Measurements from ENCODE around the gene CYP26B1.

The CYP26B1 gene

GRCh38 chr2:72155151-72155550, 7.5 kb upstream of the CYP26B1 start:
- H3K9me3 ChIP-seq (ENCODE audit: control insufficient read depth, insufficient read depth, low read length) = no peaks in the 10 kb centered on the region
- no peak overlapping the region for H3K4me3 ChIP-seq (ENCODE audit: low read length)
- H3K4me1 ChIP-seq (ENCODE audit: control insufficient read depth, insufficient read depth, low read length) = 0 out of 2 replicates have a peak, but pooled peaks cover under 1% of the 10 kb centered on the region
- H3K36me3 ChIP-seq (ENCODE audit: control insufficient read depth, insufficient read depth, low read length) = no peaks in the 10 kb centered on the region
- no peak for DNase-seq (ENCODE audit: low read depth, low spot score)
- no peak overlapping the region for H3K27ac ChIP-seq (ENCODE audit: low read length)
- H3K27me3 ChIP-seq (ENCODE audit: control insufficient read depth, insufficient read depth, low read length) = peaks cover 11% of the 10 kb centered on the region
- no CpG with 5 or more reads among the region's 3 CpGs for WGBS (ENCODE audit: insufficient coverage, insufficient read length)

GRCh38 chr2:72154386-72154975, 6.8 kb upstream of the CYP26B1 start:
- Histone ChIP-seq H3K27me3 (ENCODE audit: control insufficient read depth, insufficient read depth, low read length) (peaks cover 18% of the 10 kb centered on the region), H3K4me1 (ENCODE audit: control insufficient read depth, insufficient read depth, low read length) (peaks cover 4% of the 10 kb centered on the region; the same call in 1 of the 2 replicates), H3K36me3 (ENCODE audit: control insufficient read depth, insufficient read depth, low read length) (no peaks in the 10 kb centered on the region), H3K9me3 (ENCODE audit: control insufficient read depth, insufficient read depth, low read length) (no peaks in the 10 kb centered on the region), H3K27ac (ENCODE audit: low read length) (no peak overlapping the region), H3K4me3 (ENCODE audit: low read length) (no peak overlapping the region)
- DNase-seq (ENCODE audit: low read depth, low spot score) = no peak
- no CpG with 5 or more reads among the region's 16 CpGs for WGBS (ENCODE audit: insufficient coverage, insufficient read length)

- WGBS (ENCODE audit: insufficient coverage, insufficient read length) = no CpG with 5 or more reads among the region's 5 CpGs
- Histone ChIP-seq H3K4me3 (ENCODE audit: low read length) (no peak overlapping the region), H3K27ac (ENCODE audit: low read length) (no peak overlapping the region), H3K27me3 (ENCODE audit: control insufficient read depth, insufficient read depth, low read length) (peaks cover 23% of the 10 kb centered on the region), H3K9me3 (ENCODE audit: control insufficient read depth, insufficient read depth, low read length) (no peaks in the 10 kb centered on the region), H3K4me1 (ENCODE audit: control insufficient read depth, insufficient read depth, low read length) (peaks cover 6% of the 10 kb centered on the region), H3K36me3 (ENCODE audit: control insufficient read depth, insufficient read depth, low read length) (no peaks in the 10 kb centered on the region)
- DNase-seq (ENCODE audit: low read depth, low spot score) = no peak
Measured at GRCh38 chr2:72153924-72154323, 6.3 kb upstream of the CYP26B1 start.

- Histone ChIP-seq H3K4me1 (ENCODE audit: control insufficient read depth, insufficient read depth, low read length) (peaks cover 6% of the 10 kb centered on the region), H3K27ac (ENCODE audit: low read length) (no peak overlapping the region), H3K27me3 (ENCODE audit: control insufficient read depth, insufficient read depth, low read length) (peaks cover 26% of the 10 kb centered on the region), H3K36me3 (ENCODE audit: control insufficient read depth, insufficient read depth, low read length) (no peaks in the 10 kb centered on the region), H3K9me3 (ENCODE audit: control insufficient read depth, insufficient read depth, low read length) (no peaks in the 10 kb centered on the region), H3K4me3 (ENCODE audit: low read length) (no peak overlapping the region)
- DNase-seq (ENCODE audit: low read depth, low spot score) = no peak
- no CpG with 5 or more reads among the region's 18 CpGs for WGBS (ENCODE audit: insufficient coverage, insufficient read length)
Measured at GRCh38 chr2:72153026-72153791, 5.5 kb upstream of the CYP26B1 start.

DNA sequence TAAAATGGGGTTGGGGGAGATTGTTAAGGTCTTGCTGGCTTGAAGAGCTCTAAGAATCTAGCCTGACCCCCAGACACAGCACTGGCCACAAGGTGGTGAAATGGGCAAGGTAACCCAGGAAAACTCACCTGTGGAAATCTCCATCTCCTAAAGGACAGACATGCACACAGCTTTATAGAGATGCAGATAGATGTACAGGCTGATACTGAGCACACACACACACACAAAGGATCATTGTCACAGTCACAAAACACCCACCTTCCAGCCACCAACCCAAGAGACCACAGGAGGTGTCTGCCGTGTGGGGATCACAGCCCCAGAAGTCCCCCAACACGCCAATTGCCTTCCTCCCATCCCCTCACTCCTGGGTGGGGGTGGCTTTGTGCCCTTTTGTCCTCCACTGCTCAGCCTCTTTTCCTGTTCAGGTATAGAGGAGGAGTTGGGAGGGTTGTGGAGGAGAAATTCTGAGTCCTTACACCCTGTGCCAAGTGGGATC, 3.2 kb upstream of the CYP26B1 start:
- no peak for DNase-seq (ENCODE audit: low read depth, low spot score)
- Histone ChIP-seq H3K27me3 (ENCODE audit: control insufficient read depth, insufficient read depth, low read length) (peaks cover 45% of the 10 kb centered on the region), H3K9me3 (ENCODE audit: control insufficient read depth, insufficient read depth, low read length) (no peaks in the 10 kb centered on the region), H3K4me3 (ENCODE audit: low read length) (no peak overlapping the region), H3K36me3 (ENCODE audit: control insufficient read depth, insufficient read depth, low read length) (no peaks in the 10 kb centered on the region), H3K27ac (ENCODE audit: low read length) (no peak overlapping the region), H3K4me1 (ENCODE audit: control insufficient read depth, insufficient read depth, low read length) (peaks cover 9% of the 10 kb centered on the region)
- WGBS (ENCODE audit: insufficient coverage, insufficient read length) = no CpG with 5 or more reads among the region's 2 CpGs

DNA sequence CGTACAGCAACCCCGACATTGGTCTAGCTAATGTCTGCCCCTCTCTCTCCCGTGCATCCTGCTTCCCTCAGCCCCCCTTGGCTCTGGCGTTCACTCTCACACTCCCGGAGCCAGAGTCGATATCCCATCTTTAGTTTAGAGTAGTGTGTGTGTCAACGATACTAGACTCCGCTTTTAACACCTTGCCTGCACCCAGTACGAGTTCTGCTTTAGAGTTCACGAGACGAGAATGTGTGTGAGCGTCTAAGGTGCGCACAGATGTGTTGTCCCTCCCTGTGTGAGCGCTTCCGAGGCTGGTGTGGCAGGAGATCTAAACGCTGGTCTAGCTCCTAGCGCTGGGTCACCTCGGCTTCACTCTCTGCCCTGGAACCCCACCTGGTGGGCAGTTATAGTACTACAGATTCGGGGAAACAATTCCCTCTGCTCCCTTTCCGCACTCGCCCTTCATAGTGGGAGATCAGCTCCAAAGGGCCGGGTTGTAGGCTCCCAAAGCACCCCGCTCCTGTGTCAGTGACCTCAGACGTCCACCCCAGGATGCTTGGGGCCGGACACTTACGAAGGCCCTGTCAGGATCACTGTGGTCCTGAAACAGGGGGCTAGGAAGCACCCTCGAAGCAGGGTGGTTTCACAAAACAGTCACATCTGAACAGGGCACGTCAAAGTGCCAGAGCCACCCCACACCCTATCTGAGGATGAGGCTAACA, 2.6 kb upstream of the CYP26B1 start:
- Histone ChIP-seq H3K36me3 (ENCODE audit: control insufficient read depth, insufficient read depth, low read length) (no peaks in the 10 kb centered on the region), H3K27me3 (ENCODE audit: control insufficient read depth, insufficient read depth, low read length) (peaks cover 47% of the 10 kb centered on the region), H3K9me3 (ENCODE audit: control insufficient read depth, insufficient read depth, low read length) (no peaks in the 10 kb centered on the region), H3K4me1 (ENCODE audit: control insufficient read depth, insufficient read depth, low read length) (peaks cover 9% of the 10 kb centered on the region), H3K27ac (ENCODE audit: low read length) (no peak overlapping the region), H3K4me3 (ENCODE audit: low read length) (no peak overlapping the region; the same call in 1 of the 2 replicates)
- WGBS (ENCODE audit: insufficient coverage, insufficient read length) = no CpG with 5 or more reads among the region's 28 CpGs
- no peak for DNase-seq (ENCODE audit: low read depth, low spot score)

DNA sequence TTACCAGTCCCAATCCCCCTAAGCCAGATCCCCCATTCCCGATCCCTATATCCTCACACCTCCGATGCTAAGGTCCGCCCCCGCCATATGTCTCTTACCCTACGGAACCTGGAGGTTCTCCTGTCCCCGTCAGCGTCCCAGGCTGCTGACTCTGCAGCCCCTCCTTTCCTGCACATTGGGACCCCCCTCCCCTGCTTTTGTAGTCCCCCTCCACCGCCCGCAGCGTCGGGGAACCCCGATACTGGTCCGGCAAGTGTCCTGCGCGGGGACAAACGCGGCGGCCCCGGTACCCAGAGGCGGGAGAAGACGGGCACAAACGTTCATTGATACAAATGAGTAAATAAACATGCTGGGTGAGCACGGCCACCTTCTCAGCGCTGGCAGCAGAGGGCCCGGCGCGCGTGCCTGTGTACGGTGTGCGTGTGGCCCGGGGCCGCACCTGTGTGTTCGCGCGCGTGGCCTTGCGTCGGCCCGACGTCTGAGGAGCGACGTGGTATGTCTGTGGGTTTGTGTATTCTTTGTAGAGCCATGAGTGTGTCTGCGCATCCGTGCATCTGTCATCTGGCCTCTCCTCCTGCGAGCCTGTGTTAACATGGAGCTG, 2.0 kb upstream of the CYP26B1 start:
- DNase-seq (ENCODE audit: low read depth, low spot score) = no peak
- no peaks in the 10 kb centered on the region for H3K9me3 ChIP-seq (ENCODE audit: control insufficient read depth, insufficient read depth, low read length)
- H3K36me3 ChIP-seq (ENCODE audit: control insufficient read depth, insufficient read depth, low read length) = no peaks in the 10 kb centered on the region
- WGBS (ENCODE audit: insufficient coverage, insufficient read length) = no CpG with 5 or more reads among the region's 45 CpGs
- peak overlapping the region; percentile 6; the same call in 1 of the 2 replicates for H3K4me3 ChIP-seq (ENCODE audit: low read length)
- H3K27ac ChIP-seq (ENCODE audit: low read length) = no peak overlapping the region
- peaks cover 47% of the 10 kb centered on the region for H3K27me3 ChIP-seq (ENCODE audit: control insufficient read depth, insufficient read depth, low read length)
- peaks cover 9% of the 10 kb centered on the region for H3K4me1 ChIP-seq (ENCODE audit: control insufficient read depth, insufficient read depth, low read length)

GRCh38 chr2:72148837-72149555, 1.3 kb upstream of the CYP26B1 start:
- Histone ChIP-seq H3K36me3 (ENCODE audit: control insufficient read depth, insufficient read depth, low read length) (no peaks in the 10 kb centered on the region), H3K27me3 (ENCODE audit: control insufficient read depth, insufficient read depth, low read length) (peaks cover 50% of the 10 kb centered on the region), H3K27ac (ENCODE audit: low read length) (no peak overlapping the region), H3K4me1 (ENCODE audit: control insufficient read depth, insufficient read depth, low read length) (peaks cover 10% of the 10 kb centered on the region), H3K9me3 (ENCODE audit: control insufficient read depth, insufficient read depth, low read length) (no peaks in the 10 kb centered on the region), H3K4me3 (ENCODE audit: low read length) (peak overlapping the region; percentile 52; the same call in 1 of the 2 replicates)
- no peak for DNase-seq (ENCODE audit: low read depth, low spot score)
- no CpG with 5 or more reads among the region's 65 CpGs for WGBS (ENCODE audit: insufficient coverage, insufficient read length)

DNA sequence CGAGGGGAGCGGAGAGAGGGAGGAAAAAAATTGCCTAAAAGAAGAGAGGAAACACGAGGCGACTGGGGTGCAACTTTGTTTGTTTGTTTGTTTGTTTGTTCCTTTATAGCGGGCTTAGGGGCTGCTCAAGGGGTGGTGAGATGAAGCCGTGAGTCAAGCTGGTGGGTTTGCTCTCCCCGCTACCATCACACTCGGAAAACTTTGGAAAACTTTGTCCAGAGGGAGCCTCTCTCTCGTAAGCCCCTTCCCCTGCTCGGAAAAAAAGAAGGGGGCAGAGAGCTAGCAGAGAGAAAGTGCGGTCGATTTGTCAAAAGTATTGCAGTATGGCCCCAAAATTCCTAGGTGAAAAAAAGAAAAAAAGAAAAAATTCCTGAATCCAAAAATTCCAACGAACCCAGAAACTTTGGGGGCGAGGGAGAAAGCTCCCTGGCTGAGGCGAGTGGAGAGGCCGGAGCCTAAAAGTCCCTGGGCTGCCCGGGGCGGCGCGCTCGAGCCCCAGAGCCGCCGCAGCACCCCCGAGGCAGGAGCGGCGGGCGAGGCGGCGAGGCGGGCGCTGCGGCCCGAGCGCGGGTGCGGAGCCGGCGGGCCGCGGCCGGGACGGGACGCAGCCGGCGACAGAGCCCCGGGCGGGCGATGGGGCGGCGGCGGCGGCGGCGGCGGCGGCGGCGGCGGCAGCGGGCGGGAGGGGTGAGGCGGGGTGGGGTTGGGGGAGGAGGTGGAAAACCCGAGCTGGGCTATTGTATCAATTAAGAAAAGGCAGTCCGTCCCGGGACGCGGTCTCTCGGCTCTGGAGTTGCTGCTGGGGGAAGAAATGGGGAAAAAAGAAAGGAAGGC, 558 bp upstream of the CYP26B1 start:
- no peak for DNase-seq (ENCODE audit: low read depth, low spot score)
- peak overlapping the region; percentile 16; the same call in 1 of the 2 replicates for H3K4me3 ChIP-seq (ENCODE audit: low read length)
- peaks cover 57% of the 10 kb centered on the region for H3K27me3 ChIP-seq (ENCODE audit: control insufficient read depth, insufficient read depth, low read length)
- no peaks in the 10 kb centered on the region for H3K9me3 ChIP-seq (ENCODE audit: control insufficient read depth, insufficient read depth, low read length)
- H3K36me3 ChIP-seq (ENCODE audit: control insufficient read depth, insufficient read depth, low read length) = no peaks in the 10 kb centered on the region
- H3K4me1 ChIP-seq (ENCODE audit: control insufficient read depth, insufficient read depth, low read length) = peaks cover 12% of the 10 kb centered on the region
- H3K27ac ChIP-seq (ENCODE audit: low read length) = no peak overlapping the region
- WGBS (ENCODE audit: insufficient coverage, insufficient read length) = no CpG with 5 or more reads among the region's 68 CpGs
